Tibial nerve (tissue), 4 donors: ENCODE results near the gene OLFM3.

Experiments used
- EP300 ChIP-seq, 2 donors: sonication (generic); formaldehyde crosslinking; IDR thresholded peaks; one replicate each; pipeline ENCODE4 v1.6.1; 2017; ENCODE audit warnings: antibody characterized with exemption in 2 of 2, mild to moderate bottlenecking in 1 of 2
- TF ChIP-seq, protein P1 (sequence below), 5 experiments: fragments of 200-600 bp in 3 of 5; fragments of 450-650 bp in 2 of 5; sonication (generic) in 3 of 5; IDR thresholded peaks; one replicate each; pipeline ENCODE4 v1.5.1; 2016 to 2019; ENCODE audit warnings: antibody characterized with exemption in 5 of 5, mild to moderate bottlenecking in 3 of 5, moderate library complexity in 2 of 5

DNA sequence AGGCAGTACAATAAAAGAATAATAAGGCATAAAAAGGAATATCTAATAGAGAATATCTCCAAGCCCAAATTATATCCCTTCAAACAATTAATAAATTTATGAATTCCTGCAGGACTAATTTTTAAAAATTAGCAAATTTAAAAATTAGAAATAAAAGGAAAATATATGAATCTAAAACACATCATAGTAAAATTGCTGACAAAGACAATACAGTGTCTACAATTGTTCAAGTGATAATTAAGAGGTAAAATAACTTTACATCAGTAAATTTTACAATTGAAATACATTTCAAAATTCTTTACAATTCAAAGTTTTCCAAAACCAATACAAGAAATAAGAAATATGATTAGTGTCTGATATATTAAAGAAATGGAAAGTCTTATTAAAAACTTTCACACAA is 22.8 kb upstream of the OLFM3 start:
- TF ChIP-seq, protein P1, sequence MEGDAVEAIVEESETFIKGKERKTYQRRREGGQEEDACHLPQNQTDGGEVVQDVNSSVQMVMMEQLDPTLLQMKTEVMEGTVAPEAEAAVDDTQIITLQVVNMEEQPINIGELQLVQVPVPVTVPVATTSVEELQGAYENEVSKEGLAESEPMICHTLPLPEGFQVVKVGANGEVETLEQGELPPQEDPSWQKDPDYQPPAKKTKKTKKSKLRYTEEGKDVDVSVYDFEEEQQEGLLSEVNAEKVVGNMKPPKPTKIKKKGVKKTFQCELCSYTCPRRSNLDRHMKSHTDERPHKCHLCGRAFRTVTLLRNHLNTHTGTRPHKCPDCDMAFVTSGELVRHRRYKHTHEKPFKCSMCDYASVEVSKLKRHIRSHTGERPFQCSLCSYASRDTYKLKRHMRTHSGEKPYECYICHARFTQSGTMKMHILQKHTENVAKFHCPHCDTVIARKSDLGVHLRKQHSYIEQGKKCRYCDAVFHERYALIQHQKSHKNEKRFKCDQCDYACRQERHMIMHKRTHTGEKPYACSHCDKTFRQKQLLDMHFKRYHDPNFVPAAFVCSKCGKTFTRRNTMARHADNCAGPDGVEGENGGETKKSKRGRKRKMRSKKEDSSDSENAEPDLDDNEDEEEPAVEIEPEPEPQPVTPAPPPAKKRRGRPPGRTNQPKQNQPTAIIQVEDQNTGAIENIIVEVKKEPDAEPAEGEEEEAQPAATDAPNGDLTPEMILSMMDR (IDR thresholded peaks at IDR 0.05), result no peak
- TF ChIP-seq EP300 (IDR thresholded peaks at IDR 0.05), result no peak
